Stimulated activated CD8-positive, alpha-beta memory T cell treated with anti-CD3 and anti-CD28 coated beads, Interleukin-4, amount 100 ng/mL, for 24 hours (primary cell): ENCODE measurements around the gene BCL2L1.

Experiments used
- DNase-seq: peaks from one replicate; pipeline ENCODE4 v3.0.0-alpha.2; 2020; ENCODE audit warnings: low read depth

The BCL2L1 gene

DNA sequence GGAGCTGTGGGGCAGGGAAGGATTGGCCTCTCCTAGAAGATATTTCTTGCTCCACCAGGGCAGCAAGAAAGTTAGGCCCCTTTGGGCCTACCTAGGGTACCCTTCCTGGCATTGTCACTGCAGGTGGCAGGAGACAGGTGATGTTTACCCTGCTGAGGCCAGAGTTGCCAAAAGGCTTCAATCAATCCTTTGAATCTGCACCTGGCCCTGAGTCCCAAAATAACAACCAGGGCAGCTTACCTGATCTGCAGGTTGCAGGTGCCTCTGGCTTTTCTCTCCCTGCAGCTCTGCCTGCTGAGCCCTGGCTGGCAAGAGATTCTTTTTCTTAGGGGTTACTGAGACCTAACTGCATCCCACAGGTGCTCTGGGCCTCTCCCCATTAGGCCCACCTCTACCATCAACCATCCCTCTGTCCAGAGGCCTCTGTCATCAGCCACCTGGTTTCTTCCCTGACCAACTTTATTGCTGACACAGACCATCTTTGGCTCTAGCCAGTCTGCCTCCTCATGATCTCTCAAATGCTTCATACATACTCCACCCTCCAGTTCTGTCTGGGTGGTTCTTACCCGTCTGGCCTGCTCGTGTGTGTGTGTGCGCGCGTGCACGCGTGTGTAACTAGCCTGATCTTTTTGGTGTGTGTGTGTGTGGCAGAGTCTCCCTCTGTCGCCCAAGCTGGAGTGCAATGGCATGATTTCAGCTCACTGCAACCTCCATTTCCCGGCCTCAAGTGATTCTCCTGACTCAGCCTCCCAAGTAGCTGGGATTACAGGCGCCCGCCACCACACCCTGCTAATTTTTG is 13.7 kb downstream of the BCL2L1 start:
- DNase-seq = no peak

DNA sequence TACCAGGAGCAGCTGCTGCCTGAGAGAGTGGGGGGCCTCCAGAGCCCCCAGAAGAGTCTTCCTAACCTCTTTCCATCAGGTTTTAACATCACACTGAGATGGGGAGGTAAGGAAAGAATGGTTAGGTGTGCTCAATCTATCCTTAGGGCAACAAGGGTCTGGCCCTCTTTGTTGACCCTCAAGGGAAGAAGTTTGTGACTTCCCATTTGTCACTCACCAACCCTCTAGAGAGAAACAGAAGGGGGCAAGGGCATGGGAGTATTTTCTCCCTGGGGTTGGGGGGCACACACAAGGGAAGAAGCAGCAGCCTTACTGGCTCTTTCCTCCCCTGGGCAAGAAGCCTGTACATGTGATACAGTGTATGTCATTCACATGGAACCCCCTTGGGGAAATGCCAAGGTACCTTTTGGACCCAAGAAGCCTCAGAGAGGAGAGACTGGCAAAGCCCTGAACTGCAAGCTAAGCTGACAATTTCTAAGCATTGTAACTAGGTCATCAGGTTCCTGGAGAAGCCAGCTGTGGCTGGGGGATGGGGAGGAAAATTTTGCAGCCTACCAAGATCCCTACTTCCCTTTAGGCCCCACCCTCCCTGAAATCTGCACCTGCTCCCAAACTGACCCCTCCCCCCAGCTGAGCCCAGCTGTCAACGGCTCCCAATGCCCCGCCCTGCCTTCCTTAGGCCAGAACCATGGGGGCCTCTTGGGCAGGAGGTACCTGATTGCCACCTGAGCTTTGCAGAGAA is 14.5 kb downstream of the BCL2L1 start:
- no peak for DNase-seq

GRCh38 chr20:31707258-31707615 is 15.4 kb downstream of the BCL2L1 start:
- no peak for DNase-seq

DNA sequence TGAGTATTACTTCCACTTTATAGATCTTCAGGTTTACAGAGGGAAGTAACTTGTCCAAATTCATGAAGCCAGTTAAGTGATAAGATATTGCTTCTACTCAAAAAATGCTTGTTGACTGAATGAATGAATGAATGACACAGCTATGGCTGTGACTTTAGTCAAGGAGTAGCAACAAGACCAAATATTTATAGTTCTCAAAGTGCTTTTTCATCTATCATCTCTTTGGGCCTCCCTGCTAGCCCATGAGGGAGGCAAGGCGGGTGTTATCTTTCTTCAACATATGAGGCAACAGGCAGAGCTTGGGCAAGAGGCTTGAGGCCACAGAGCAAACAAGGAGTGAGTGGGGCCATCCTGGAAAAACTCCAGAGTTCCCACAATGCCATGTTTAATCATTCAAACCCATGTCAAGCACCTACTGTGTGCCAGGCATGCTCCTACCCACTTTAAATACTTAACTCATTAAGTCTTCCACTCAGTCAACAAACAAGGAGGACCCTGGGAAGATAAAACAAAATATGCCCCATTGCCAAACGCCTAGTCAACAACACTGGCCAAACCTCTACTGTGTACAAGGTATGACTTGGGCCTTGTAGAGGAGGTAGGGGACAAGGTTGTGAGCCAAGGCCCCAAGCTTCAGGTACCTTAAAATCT is 15.9 kb downstream of the BCL2L1 start:
- DNase-seq = no peak

- DNase-seq = no peak
These were observed 16.8 kb downstream of the BCL2L1 start for GRCh38 chr20:31705598-31706597.

DNA sequence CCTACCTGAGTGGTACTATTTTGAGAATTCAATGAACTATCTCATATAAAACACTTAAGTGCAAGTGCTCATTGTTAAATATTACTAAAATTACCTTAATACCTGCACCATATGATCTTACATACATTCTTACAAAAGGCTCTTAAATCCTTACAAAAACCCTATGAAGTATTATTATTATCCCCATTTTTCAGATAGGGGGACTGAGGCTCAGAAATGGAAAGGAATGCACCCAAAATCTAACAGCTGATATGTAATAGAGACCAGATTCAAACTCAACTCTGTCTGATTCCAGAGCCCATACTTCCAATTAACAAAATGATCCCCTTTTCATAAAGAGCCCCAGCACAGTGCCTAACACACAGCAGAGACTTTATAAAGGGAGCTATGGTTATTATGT is 17.5 kb downstream of the BCL2L1 start:
- no peak for DNase-seq

DNA sequence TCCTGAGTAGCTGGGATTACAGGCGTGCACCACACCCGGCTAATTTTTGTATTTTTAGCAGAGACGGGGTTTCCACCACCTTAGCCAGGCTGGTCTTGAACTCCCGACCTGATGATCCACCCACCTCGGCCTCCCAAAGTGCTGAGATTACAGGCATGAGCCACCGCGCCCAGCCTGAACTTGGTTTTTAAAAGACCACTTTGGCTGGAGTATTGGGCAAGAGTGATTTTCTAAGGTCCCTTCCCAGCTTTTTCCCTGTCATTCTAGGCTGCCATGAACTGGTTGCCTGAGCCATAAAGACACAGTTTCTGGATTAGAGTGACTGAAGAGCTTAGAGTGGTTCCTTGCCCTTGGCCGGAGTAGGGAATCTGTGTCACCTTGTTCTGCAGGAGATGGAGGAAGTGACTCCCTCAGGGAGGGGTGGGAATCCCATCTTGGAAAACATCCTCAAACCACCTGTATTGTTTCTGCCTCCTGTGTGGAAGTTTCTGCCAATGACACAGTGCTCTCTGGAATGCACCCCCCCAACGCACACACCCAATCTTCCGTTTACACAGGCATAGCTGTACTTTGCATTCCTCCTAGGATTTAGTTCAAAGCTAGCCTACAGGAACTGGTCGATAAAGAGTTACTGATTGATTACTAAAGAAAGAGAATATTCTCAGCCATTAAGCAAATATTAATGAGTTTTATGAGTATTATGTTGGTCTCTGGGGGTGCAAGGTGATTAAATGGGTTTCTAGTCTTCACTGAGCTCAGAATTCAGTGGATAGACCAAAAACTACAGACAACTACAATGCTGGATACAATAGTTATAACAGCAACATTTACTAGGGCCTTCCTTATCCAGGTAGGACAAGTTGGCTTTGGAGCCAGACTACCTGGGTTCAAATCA is 18.2 kb downstream of the BCL2L1 start:
- no peak for DNase-seq

DNA sequence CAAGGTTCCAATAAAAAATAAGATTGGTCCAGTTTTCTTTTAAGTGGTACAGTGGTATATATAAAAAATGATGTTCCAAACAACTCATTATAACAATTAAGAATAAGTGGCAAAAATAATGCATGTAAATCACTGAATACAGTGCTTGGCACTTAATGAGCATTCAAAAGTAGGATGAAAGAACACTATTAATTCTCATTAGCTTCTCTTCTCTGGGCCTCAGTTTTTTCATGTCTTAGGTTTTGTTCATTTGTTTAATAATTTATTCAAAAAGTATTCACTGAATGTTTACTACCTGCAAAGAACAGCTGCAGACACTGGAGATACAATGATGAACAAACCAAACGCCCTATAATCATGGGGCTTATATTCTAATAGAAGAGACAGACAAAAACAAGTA is 21.1 kb downstream of the BCL2L1 start:
- DNase-seq = no peak

DNA sequence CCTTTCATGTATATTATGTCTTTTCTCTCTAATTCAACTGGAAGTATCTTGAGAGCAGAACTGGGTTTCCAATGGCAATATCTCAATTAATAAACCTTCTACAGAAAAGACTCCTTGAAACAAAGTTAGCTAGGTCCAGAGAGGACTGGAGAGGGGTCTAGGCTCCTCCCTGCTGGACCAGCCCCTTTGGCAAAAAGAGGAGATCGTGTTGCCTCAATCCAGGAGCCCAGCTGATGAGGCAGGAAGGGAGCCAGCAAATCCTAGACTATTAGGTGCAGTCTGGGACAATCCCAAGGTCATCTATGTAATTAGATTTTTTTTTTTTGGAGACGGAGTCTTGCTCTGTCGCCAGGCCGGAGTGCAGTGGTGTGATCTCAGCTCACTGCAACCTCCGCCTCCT is 21.9 kb downstream of the BCL2L1 start:
- DNase-seq = no peak

- no peak for DNase-seq
These were observed 22.6 kb downstream of the BCL2L1 start for GRCh38 chr20:31699801-31700728.

- no peak for DNase-seq
These were observed 23.6 kb downstream of the BCL2L1 start for GRCh38 chr20:31698803-31699718.

GRCh38 chr20:31698243-31698802 is 24.3 kb downstream of the BCL2L1 start:
- no peak for DNase-seq

GRCh38 chr20:31695849-31696804 is 26.5 kb downstream of the BCL2L1 start:
- no peak for DNase-seq

DNA sequence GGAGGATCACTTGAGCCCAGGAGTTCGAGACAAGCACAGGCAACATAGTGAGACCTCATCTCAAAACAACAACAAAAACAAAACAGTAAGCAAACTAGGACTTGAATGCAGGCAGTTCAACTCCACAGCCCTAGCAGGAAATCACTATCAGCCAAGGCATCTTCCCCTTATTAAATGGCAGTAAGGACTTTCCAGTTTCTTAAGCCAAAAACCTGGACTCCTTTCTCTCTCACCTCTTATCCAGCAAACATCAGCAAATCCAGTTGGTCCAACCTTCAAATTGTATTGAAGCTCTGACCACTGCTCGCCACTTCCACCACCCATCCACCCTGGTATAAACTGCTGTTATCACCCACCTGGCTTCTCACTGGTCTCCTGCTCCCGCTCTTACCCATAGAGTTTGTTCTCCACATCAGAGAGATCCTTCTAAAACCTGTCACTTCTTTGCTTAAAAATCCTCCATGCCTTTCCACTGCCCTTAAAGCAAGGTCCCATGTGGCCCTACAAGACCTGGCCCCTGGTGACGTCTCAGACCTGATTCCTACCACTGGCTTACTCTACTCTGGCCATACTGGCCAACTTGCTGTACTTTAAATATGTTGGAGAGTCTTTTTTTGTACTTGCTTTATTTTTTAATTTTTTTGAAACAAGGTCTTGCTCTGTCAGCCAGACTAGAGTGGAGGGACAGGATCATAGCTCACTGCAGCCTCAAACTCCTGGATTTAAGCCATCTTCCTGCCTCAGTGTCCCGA is 27.6 kb downstream of the BCL2L1 start:
- DNase-seq = no peak

GRCh38 chr20:31693987-31694661 is 28.5 kb downstream of the BCL2L1 start:
- DNase-seq = no peak

GRCh38 chr20:31693402-31693801 is 29.3 kb downstream of the BCL2L1 start:
- DNase-seq = no peak
